ENCODE data around the gene SMAD2. TPM values are rescaled to one million over a fixed set of nuclear protein-coding genes. Genes with fewer than 3 reads are reported as not detected.

SMAD2 gene
- total RNA-seq, 2 donors from 2014 or later = 108 to 146 TPM

GRCh38 chr18:47912794-47913585, 17.5 kb downstream of the SMAD2 start:
- ATAC-seq (peak; percentile 57 to 69), DNase-seq (ENCODE audit: low spot score in 2 of 2) (no peak)
- peak overlapping the region; percentile 67 to 82 for H3K27ac Mint-ChIP-seq
- H3K36me3 Mint-ChIP-seq = peaks cover 5 to 18% of the 10 kb centered on the region in 2 donors
- no peaks in the 10 kb centered on the region for H3K9me3 Mint-ChIP-seq

- Mint-ChIP-seq H3K27ac (peak overlapping the region; percentile 66 to 67), H3K9me3 (no peaks in the 10 kb centered on the region), H3K36me3 (peaks cover 7 to 24% of the 10 kb centered on the region in 2 donors)
- DNase-seq (ENCODE audit: low spot score in 2 of 2) = no peak
- peak; percentile 88 to 89 for ATAC-seq
These were observed 18.1 kb downstream of the SMAD2 start for GRCh38 chr18:47912343-47912742.

GRCh38 chr18:47911877-47912276, 18.6 kb downstream of the SMAD2 start:
- Mint-ChIP-seq H3K27ac (peak overlapping the region; percentile 17 to 67), H3K9me3 (peaks cover 0 to 4% of the 10 kb centered on the region in 2 donors), H3K36me3 (peaks cover 11 to 29% of the 10 kb centered on the region in 2 donors)
- ATAC-seq (peak in 1 of 2 donors; percentile 15), DNase-seq (ENCODE audit: low spot score in 2 of 2) (no peak)

GRCh38 chr18:47909484-47909883, 21.0 kb downstream of the SMAD2 start:
- no peak for ATAC-seq
- Mint-ChIP-seq H3K9me3 (peaks cover 4 to 8% of the 10 kb centered on the region in 2 donors), H3K36me3 (peaks cover 22 to 53% of the 10 kb centered on the region in 2 donors), H3K27ac (no peak overlapping the region)
- DNase-seq (ENCODE audit: low spot score in 2 of 2) = no peak

GRCh38 chr18:47908592-47908991, 21.9 kb downstream of the SMAD2 start:
- ATAC-seq = no peak
- peaks cover 12 to 14% of the 10 kb centered on the region in 2 donors for H3K9me3 Mint-ChIP-seq
- no peak for DNase-seq (ENCODE audit: low spot score in 2 of 2)
- peaks cover 28 to 62% of the 10 kb centered on the region in 2 donors for H3K36me3 Mint-ChIP-seq
- no peak overlapping the region for H3K27ac Mint-ChIP-seq

- H3K27ac Mint-ChIP-seq = no peak overlapping the region
- peaks cover 18 to 29% of the 10 kb centered on the region in 2 donors for H3K9me3 Mint-ChIP-seq
- DNase-seq (ENCODE audit: low spot score in 2 of 2) = no peak
- peaks cover 43 to 79% of the 10 kb centered on the region in 2 donors for H3K36me3 Mint-ChIP-seq
- ATAC-seq = no peak
These were observed 24.1 kb downstream of the SMAD2 start for GRCh38 chr18:47906408-47906807.

- ATAC-seq (no peak), DNase-seq (ENCODE audit: low spot score in 2 of 2) (no peak)
- Mint-ChIP-seq H3K27ac (peak overlapping the region in 1 of 2 donors; percentile 80), H3K9me3 (peaks cover 18 to 35% of the 10 kb centered on the region in 2 donors), H3K36me3 (peaks cover 38 to 79% of the 10 kb centered on the region in 2 donors)
These were observed 26.6 kb downstream of the SMAD2 start for GRCh38 chr18:47903809-47904208.

GRCh38 chr18:47901624-47902362, 28.7 kb downstream of the SMAD2 start:
- H3K9me3 Mint-ChIP-seq = peaks cover 17 to 31% of the 10 kb centered on the region in 2 donors

GRCh38 chr18:47899107-47899840, 31.2 kb downstream of the SMAD2 start:
- ATAC-seq (no peak), DNase-seq (ENCODE audit: low spot score in 2 of 2) (no peak)
- peaks cover 40 to 58% of the 10 kb centered on the region in 2 donors for H3K36me3 Mint-ChIP-seq
- peak overlapping the region in 1 of 2 donors; percentile 53 for H3K27ac Mint-ChIP-seq
- H3K9me3 Mint-ChIP-seq = peaks cover 13 to 27% of the 10 kb centered on the region in 2 donors

More at GRCh38 chr18:47901624-47902362, 28.7 kb downstream of the SMAD2 start:
- peak; percentile 63 to 71 for ATAC-seq
- Mint-ChIP-seq H3K36me3 (peaks cover 37 to 70% of the 10 kb centered on the region in 2 donors), H3K27ac (peak overlapping the region in 1 of 2 donors; percentile 80)
- DNase-seq (ENCODE audit: low spot score in 2 of 2) = no peak

- Mint-ChIP-seq H3K27ac (no peak overlapping the region), H3K36me3 (peaks cover 37 to 53% of the 10 kb centered on the region in 2 donors), H3K9me3 (peaks cover 7 to 23% of the 10 kb centered on the region in 2 donors)
- DNase-seq (ENCODE audit: low spot score in 2 of 2) (no peak), ATAC-seq (no peak)
These were observed 31.8 kb downstream of the SMAD2 start for GRCh38 chr18:47898696-47899095.

- H3K27ac Mint-ChIP-seq = no peak overlapping the region
These were observed 32.4 kb downstream of the SMAD2 start for GRCh38 chr18:47898055-47898454.

GRCh38 chr18:47895565-47896250, 34.8 kb downstream of the SMAD2 start:
- no peak for DNase-seq (ENCODE audit: low spot score in 2 of 2)
- Mint-ChIP-seq H3K27ac (no peak overlapping the region), H3K9me3 (peaks cover 0 to 6% of the 10 kb centered on the region in 2 donors), H3K36me3 (peaks cover 21 to 30% of the 10 kb centered on the region in 2 donors)
- no peak for ATAC-seq

More at GRCh38 chr18:47898055-47898454, 32.4 kb downstream of the SMAD2 start:
- Mint-ChIP-seq H3K9me3 (peaks cover 2 to 16% of the 10 kb centered on the region in 2 donors), H3K36me3 (peaks cover 30 to 47% of the 10 kb centered on the region in 2 donors)
- no peak for DNase-seq (ENCODE audit: low spot score in 2 of 2)
- ATAC-seq = no peak

- DNase-seq (ENCODE audit: low spot score in 2 of 2) = no peak
- H3K9me3 Mint-ChIP-seq = no peaks in the 10 kb centered on the region
- no peak for ATAC-seq
- peak overlapping the region in 1 of 2 donors; percentile 13 for H3K27ac Mint-ChIP-seq
- H3K36me3 Mint-ChIP-seq = peaks cover 21 to 28% of the 10 kb centered on the region in 2 donors
These were observed 36.3 kb downstream of the SMAD2 start for GRCh38 chr18:47893939-47894699.

GRCh38 chr18:47893047-47893446, 37.4 kb downstream of the SMAD2 start:
- Mint-ChIP-seq H3K27ac (no peak overlapping the region), H3K9me3 (no peaks in the 10 kb centered on the region), H3K36me3 (peaks cover 21 to 34% of the 10 kb centered on the region in 2 donors)
- no peak for DNase-seq (ENCODE audit: low spot score in 2 of 2)
- no peak for ATAC-seq

GRCh38 chr18:47888156-47888555, 42.3 kb downstream of the SMAD2 start:
- Mint-ChIP-seq H3K9me3 (peaks cover 0 to 6% of the 10 kb centered on the region in 2 donors), H3K36me3 (peaks cover 20 to 33% of the 10 kb centered on the region in 2 donors), H3K27ac (no peak overlapping the region)
- no peak for DNase-seq (ENCODE audit: low spot score in 2 of 2)
- ATAC-seq = no peak

Measured in activated naive CD4-positive, alpha-beta T cell treated with anti-CD3 and anti-CD28 coated beads, Interleukin-2, amount 50 U/mL, for 72 hours (primary cell).